Fibroblast of lung (primary cell): Measurements from ENCODE around the gene S100Z.

ENCODE experiments used
- EZH2 ChIP-seq: IDR thresholded peaks from 2 replicates; pipeline ENCODE4 v1.5.1; 2012; ENCODE audit warnings: low read length, control low read depth, mild to moderate bottlenecking; ENCODE audit errors: missing control alignments
- TF ChIP-seq, protein P1 (sequence below), 2 donors: IDR thresholded peaks in 1 of 2; conservative IDR thresholded peaks in 1 of 2; 1 replicate in 1 of 2; 2 replicates in 1 of 2; pipeline ENCODE4 v1.5.1; 2011 to 2012; ENCODE audit warnings: low read length in 2 of 2, control low read depth in 1 of 2, inconsistent platforms in 1 of 2, low read depth in 1 of 2, mild to moderate bottlenecking in 1 of 2

DNA sequence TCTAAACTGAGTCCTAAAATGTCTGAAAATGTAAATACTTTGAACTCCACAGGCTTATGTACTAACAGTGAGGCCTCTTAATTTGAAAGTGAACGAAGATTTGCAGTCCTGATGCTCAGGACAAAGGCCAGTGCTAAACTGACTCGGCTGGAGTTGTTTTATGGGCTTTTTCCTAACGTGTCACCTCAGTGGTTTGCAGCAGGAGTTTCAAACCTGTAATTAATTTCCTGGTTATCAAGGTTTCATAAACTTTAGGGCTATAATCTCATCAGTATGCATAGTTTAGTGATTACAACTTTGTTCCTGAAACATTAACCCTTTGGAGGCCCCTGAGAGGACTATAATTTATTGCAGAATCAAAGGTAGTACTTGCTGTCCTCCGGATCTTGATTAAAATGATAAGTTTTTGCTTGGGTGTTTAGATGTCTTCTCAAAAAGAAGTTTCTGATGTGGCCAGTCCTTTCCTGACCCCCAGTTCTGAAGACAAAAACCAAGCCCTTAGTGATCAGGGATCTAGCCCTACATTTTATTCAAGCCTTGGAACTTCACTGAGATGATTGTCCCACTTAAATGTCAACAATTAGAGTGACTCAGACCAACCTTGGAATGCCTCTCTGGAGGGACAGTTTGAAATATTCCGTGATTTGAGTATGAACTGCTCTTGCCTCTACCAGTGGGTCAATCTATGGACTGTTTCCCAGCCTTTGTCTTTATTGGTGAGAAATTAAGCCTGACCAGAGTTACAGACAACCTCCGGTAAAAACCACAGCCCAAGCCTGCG is 11.1 kb upstream of the S100Z start:
- TF ChIP-seq, protein P1, sequence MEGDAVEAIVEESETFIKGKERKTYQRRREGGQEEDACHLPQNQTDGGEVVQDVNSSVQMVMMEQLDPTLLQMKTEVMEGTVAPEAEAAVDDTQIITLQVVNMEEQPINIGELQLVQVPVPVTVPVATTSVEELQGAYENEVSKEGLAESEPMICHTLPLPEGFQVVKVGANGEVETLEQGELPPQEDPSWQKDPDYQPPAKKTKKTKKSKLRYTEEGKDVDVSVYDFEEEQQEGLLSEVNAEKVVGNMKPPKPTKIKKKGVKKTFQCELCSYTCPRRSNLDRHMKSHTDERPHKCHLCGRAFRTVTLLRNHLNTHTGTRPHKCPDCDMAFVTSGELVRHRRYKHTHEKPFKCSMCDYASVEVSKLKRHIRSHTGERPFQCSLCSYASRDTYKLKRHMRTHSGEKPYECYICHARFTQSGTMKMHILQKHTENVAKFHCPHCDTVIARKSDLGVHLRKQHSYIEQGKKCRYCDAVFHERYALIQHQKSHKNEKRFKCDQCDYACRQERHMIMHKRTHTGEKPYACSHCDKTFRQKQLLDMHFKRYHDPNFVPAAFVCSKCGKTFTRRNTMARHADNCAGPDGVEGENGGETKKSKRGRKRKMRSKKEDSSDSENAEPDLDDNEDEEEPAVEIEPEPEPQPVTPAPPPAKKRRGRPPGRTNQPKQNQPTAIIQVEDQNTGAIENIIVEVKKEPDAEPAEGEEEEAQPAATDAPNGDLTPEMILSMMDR (conservative IDR thresholded peaks at IDR 0.05 in 1 of 2, IDR thresholded peaks at IDR 0.05 in 1 of 2; ENCODE audit: low read depth in 1 of 2, low read length in 2 of 2) = no peak
- TF ChIP-seq EZH2 = no peak
